Endodermal cell (in vitro differentiated cells): ENCODE results near the gene RFX7. TPM values are rescaled to one million over a fixed set of nuclear protein-coding genes. Genes with fewer than 3 reads are reported as not detected.

Experiments used
- DNase-seq: peaks from one replicate; pipeline ENCODE4 v3.0.0-alpha.2; 2017
- H3K27ac ChIP-seq: 2 replicates; pipeline ENCODE4 v1.5.1; 2013; ENCODE audit warnings: mild to moderate bottlenecking, low read depth, low read length, moderate library complexity
- H3K27me3 ChIP-seq: 2 replicates; pipeline ENCODE4 v1.6.1; 2013; ENCODE audit warnings: mild to moderate bottlenecking, low read length, moderate library complexity; ENCODE audit not compliant: insufficient read depth, control insufficient read depth, poor library complexity, severe bottlenecking
- H3K36me3 ChIP-seq: 2 replicates; pipeline ENCODE4 v1.7.0; 2013; ENCODE audit warnings: mild to moderate bottlenecking, low read length, moderate library complexity; ENCODE audit not compliant: control insufficient read depth, insufficient read depth
- H3K4me1 ChIP-seq: one replicate; pipeline ENCODE4 v1.7.0; 2013; ENCODE audit warnings: low read length; ENCODE audit not compliant: control insufficient read depth, insufficient read depth
- H3K4me3 ChIP-seq: 2 replicates; pipeline ENCODE4 v1.5.1; 2013; ENCODE audit warnings: mild to moderate bottlenecking, low read length, moderate library complexity
- H3K9ac ChIP-seq: 2 replicates; pipeline ENCODE4 v1.6.1; 2013; ENCODE audit warnings: mild to moderate bottlenecking, low read length, moderate library complexity; ENCODE audit not compliant: poor library complexity, severe bottlenecking; ENCODE audit errors: extremely low read depth
- H3K9me3 ChIP-seq: 2 replicates; pipeline ENCODE4 v1.6.1; 2013; ENCODE audit warnings: mild to moderate bottlenecking, low read length, moderate library complexity; ENCODE audit not compliant: control insufficient read depth
- H3K27ac Mint-ChIP-seq: 2 replicates; pipeline ENCODE4 v1.8.0; 2020; ENCODE audit warnings: mixed read lengths
- H3K27me3 Mint-ChIP-seq: 2 replicates; pipeline ENCODE4 v1.8.0; 2021; ENCODE audit warnings: mild to moderate bottlenecking, mixed read lengths; ENCODE audit not compliant: insufficient read depth
- H3K36me3 Mint-ChIP-seq: 2 replicates; pipeline ENCODE4 v1.8.0; 2020; ENCODE audit warnings: low read depth, mixed read lengths
- H3K4me1 Mint-ChIP-seq: 2 replicates; pipeline ENCODE4 v1.8.0; 2020; ENCODE audit warnings: mixed read lengths
- H3K4me3 Mint-ChIP-seq: 2 replicates; pipeline ENCODE4 v1.8.0; 2020; ENCODE audit warnings: mild to moderate bottlenecking, moderate library complexity, mixed read lengths
- H3K9me3 Mint-ChIP-seq: 2 replicates; pipeline ENCODE4 v1.8.0; 2020; ENCODE audit warnings: mild to moderate bottlenecking, mixed read lengths
- WGBS, 2 experiments: methylation state at CpG; one replicate each; pipeline versions ENCODE4 v1.1.5 to v1.1.7; 2013; ENCODE audit warnings: missing lambda C conversion rate in 2 of 2, mixed read lengths in 1 of 2; ENCODE audit not compliant: insufficient coverage in 1 of 2, insufficient read length in 1 of 2; 5-methylcytosine and 5-hydroxymethylcytosine counted together
- total RNA-seq, 2 donors: library from RNA; stranded (reverse); fragmentation: NEBNext Ultra II Directional in 1 of 2; extraction: Animal tissue kit (Norgen Biotek cat#: 25700) in 1 of 2; gene quantifications; 2 replicates in 1 of 2; 3 replicates in 1 of 2; pipeline ENCODE4 v1.2.1, GENCODE V29; 2021
- TF ChIP-seq, protein P1 (sequence below): fragments of 200-600 bp; sonication (generic); conservative IDR thresholded peaks from 2 replicates; pipeline ENCODE4 v1.5.0; 2021; ENCODE audit warnings: antibody characterized with exemption, mild to moderate bottlenecking

The RFX7 gene
- total RNA-seq, 2 donors from 2014 or later: 19.3 to 25.3 TPM

GRCh38 chr15:56088389-56088788, 155.3 kb downstream of the RFX7 start:
- Mint-ChIP-seq H3K9me3 (no peaks in the 10 kb centered on the region), H3K27me3 (no peaks in the 10 kb centered on the region), H3K36me3 (peaks cover 4% of the 10 kb centered on the region), H3K4me1 (peaks cover 2% of the 10 kb centered on the region), H3K27ac (no peak overlapping the region), H3K4me3 (no peak overlapping the region)
- no peak overlapping the region for H3K27ac ChIP-seq
- peaks cover 9% of the 10 kb centered on the region for H3K4me1 ChIP-seq
- H3K9me3 ChIP-seq: no peaks in the 10 kb centered on the region
- H3K27me3 ChIP-seq: no peaks in the 10 kb centered on the region
- peaks cover 5% of the 10 kb centered on the region for H3K36me3 ChIP-seq
- no peak overlapping the region for H3K4me3 ChIP-seq
- TF ChIP-seq, protein P1, sequence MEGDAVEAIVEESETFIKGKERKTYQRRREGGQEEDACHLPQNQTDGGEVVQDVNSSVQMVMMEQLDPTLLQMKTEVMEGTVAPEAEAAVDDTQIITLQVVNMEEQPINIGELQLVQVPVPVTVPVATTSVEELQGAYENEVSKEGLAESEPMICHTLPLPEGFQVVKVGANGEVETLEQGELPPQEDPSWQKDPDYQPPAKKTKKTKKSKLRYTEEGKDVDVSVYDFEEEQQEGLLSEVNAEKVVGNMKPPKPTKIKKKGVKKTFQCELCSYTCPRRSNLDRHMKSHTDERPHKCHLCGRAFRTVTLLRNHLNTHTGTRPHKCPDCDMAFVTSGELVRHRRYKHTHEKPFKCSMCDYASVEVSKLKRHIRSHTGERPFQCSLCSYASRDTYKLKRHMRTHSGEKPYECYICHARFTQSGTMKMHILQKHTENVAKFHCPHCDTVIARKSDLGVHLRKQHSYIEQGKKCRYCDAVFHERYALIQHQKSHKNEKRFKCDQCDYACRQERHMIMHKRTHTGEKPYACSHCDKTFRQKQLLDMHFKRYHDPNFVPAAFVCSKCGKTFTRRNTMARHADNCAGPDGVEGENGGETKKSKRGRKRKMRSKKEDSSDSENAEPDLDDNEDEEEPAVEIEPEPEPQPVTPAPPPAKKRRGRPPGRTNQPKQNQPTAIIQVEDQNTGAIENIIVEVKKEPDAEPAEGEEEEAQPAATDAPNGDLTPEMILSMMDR: no peak
- no peak for DNase-seq
- no peak overlapping the region for H3K9ac ChIP-seq

- no peak overlapping the region for H3K9ac ChIP-seq
- H3K4me3 ChIP-seq: no peak overlapping the region
- WGBS, 2 experiments: 92 to 100% methylated on average over 1 of the region's 1 CpG
- Mint-ChIP-seq H3K4me3 (no peak overlapping the region), H3K36me3 (no peaks in the 10 kb centered on the region), H3K9me3 (no peaks in the 10 kb centered on the region), H3K27me3 (no peaks in the 10 kb centered on the region), H3K27ac (no peak overlapping the region), H3K4me1 (peaks cover 2% of the 10 kb centered on the region)
- no peak overlapping the region for H3K27ac ChIP-seq
- H3K4me1 ChIP-seq: peaks cover 9% of the 10 kb centered on the region
- TF ChIP-seq, protein P1: no peak
- H3K27me3 ChIP-seq: no peaks in the 10 kb centered on the region
- no peaks in the 10 kb centered on the region for H3K36me3 ChIP-seq
- no peak for DNase-seq
- H3K9me3 ChIP-seq: no peaks in the 10 kb centered on the region
Observed at GRCh38 chr15:56086566-56086965, 157.1 kb downstream of the RFX7 start.

DNA sequence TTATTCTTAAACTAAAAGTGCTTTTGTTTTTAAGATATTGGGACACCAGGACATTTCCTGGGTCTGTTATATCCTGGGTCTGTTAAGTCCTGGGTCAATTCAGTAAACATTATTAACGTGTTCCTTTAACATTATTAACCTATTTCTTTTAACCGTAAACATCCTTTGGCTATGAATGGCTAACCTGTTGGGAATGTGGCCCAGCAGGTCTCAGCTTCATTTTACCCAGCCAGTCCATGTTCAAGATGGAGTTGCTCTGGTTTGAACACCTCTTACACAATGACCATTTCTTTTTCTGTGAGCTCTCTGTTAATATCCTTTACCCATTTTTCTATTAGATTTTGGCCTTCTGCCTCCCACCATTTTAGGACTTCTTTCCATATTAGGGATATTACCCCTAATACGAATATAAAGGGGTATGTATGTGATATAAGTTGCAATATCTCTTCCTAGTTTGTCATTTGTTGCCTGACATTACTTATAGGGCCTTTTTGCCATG, 161.4 kb downstream of the RFX7 start:
- no peak overlapping the region for H3K27ac Mint-ChIP-seq
- no peak overlapping the region for H3K27ac ChIP-seq

More for the DNA sequence above, 161.4 kb downstream of the RFX7 start:
- TF ChIP-seq, protein P1: no peak
- H3K9ac ChIP-seq: no peak overlapping the region
- no peaks in the 10 kb centered on the region for H3K27me3 ChIP-seq
- 94 to 100% methylated on average over 1 to 3 of the region's 3 CpGs for WGBS, 2 experiments
- no peak for DNase-seq
- peaks cover 4% of the 10 kb centered on the region for H3K9me3 Mint-ChIP-seq
- H3K4me3 ChIP-seq: no peak overlapping the region
- peaks cover 2% of the 10 kb centered on the region for H3K4me1 Mint-ChIP-seq
- H3K27me3 Mint-ChIP-seq: no peaks in the 10 kb centered on the region
- no peaks in the 10 kb centered on the region for H3K36me3 ChIP-seq
- no peaks in the 10 kb centered on the region for H3K9me3 ChIP-seq
- H3K4me3 Mint-ChIP-seq: no peak overlapping the region
- H3K36me3 Mint-ChIP-seq: no peaks in the 10 kb centered on the region
- H3K4me1 ChIP-seq: no peaks in the 10 kb centered on the region
